CD4-positive, alpha-beta memory T cell (primary cell): ENCODE measurements around the gene OR4D1. TPM values are rescaled to one million over a fixed set of nuclear protein-coding genes. Genes with fewer than 3 reads are reported as not detected.
A peak's percentile ranks its signal among the peaks of the same experiment; 100 is the strongest.

Source experiments
- CTCF ChIA-PET: fragments of 350-600 bp; sonication (Branson Sonifier 250); formaldehyde crosslinking; loops from one replicate; lab custom pipeline; 2021; ENCODE audit warnings: inconsistent platforms; ENCODE audit not compliant: partially characterized antibody; lab: Charles Lee
- POLR2A ChIA-PET: fragments of 350-600 bp; sonication (Branson Sonifier 250); formaldehyde crosslinking; loops from one replicate; lab custom pipeline; 2021; ENCODE audit not compliant: partially characterized antibody; lab: Charles Lee
- DNase-seq, 5 donors: peaks; one replicate each; pipeline versions ENCODE4 v3.0.0 to v3.0.0-alpha.2; 2020 to 2022; ENCODE audit warnings: mixed read lengths in 1 of 5
- H3K27ac ChIP-seq: one replicate; pipeline ENCODE4 v1.7.0; 2013; ENCODE audit warnings: low read depth, low read length
- H3K27me3 ChIP-seq: 2 replicates; pipeline ENCODE4 v1.7.0; 2013; ENCODE audit warnings: mild to moderate bottlenecking, low read length, moderate library complexity; ENCODE audit not compliant: insufficient read depth
- H3K36me3 ChIP-seq: 2 replicates; pipeline ENCODE4 v1.7.0; 2013; ENCODE audit warnings: mild to moderate bottlenecking, low read length, moderate library complexity; ENCODE audit not compliant: insufficient read depth
- H3K4me1 ChIP-seq: 2 replicates; pipeline ENCODE4 v1.7.0; 2013; ENCODE audit warnings: mild to moderate bottlenecking, low read length, moderate library complexity; ENCODE audit not compliant: insufficient read depth
- H3K4me3 ChIP-seq, 2 donors: one replicate each; pipeline ENCODE4 v1.7.0; 2013; ENCODE audit warnings: low read length in 2 of 2, mild to moderate bottlenecking in 1 of 2
- H3K9me3 ChIP-seq, 2 donors: one replicate each; pipeline ENCODE4 v1.7.0; 2013; ENCODE audit warnings: low read length in 2 of 2, control low read depth in 1 of 2; ENCODE audit not compliant: control insufficient read depth in 1 of 2
- H3K27ac Mint-ChIP-seq, 7 donors: one replicate each; pipeline ENCODE4 v1.8.0; 2020 to 2021; ENCODE audit warnings: mixed read lengths in 7 of 7, mild to moderate bottlenecking in 6 of 7, inconsistent platforms in 3 of 7, moderate library complexity in 3 of 7
- H3K27me3 Mint-ChIP-seq, 2 donors: one replicate each; pipeline ENCODE4 v1.8.0; 2020 to 2021; ENCODE audit warnings: mixed read lengths in 2 of 2
- H3K36me3 Mint-ChIP-seq, 2 donors: one replicate each; pipeline ENCODE4 v1.8.0; 2020 to 2021; ENCODE audit warnings: mixed read lengths in 2 of 2, inconsistent platforms in 1 of 2, mild to moderate bottlenecking in 1 of 2
- H3K4me1 Mint-ChIP-seq, 4 donors: one replicate each; pipeline ENCODE4 v1.8.0; 2020 to 2021; ENCODE audit warnings: mixed read lengths in 4 of 4, mild to moderate bottlenecking in 1 of 4
- H3K4me3 Mint-ChIP-seq, 8 donors: one replicate each; pipeline ENCODE4 v1.8.0; 2020 to 2021; ENCODE audit warnings: mixed read lengths in 8 of 8, mild to moderate bottlenecking in 7 of 8, moderate library complexity in 6 of 8, inconsistent platforms in 3 of 8
- H3K9me3 Mint-ChIP-seq, 8 donors: one replicate each; pipeline ENCODE4 v1.8.0; 2020 to 2021; ENCODE audit warnings: mixed read lengths in 8 of 8, mild to moderate bottlenecking in 5 of 8, inconsistent platforms in 3 of 8, moderate library complexity in 1 of 8
- intact Hi-C: fragments of 100-400 bp; cut with micrococcal nuclease; formaldehyde crosslinking; loops from one replicate; pipeline ENCODE4 v1.15.1; 2023
- polyA plus RNA-seq, 2 donors: library from polyadenylated mRNA; unstranded; fragments of 300-500 nt; fragmentation: Illumina TruSeq; gene quantifications; one replicate each; pipeline ENCODE4 v1.2.3, GENCODE V29; 2021
- total RNA-seq, 2 experiments: library from RNA; stranded (reverse); gene quantifications; one replicate each; pipeline ENCODE4 v1.2.3, GENCODE V29; 2021

OR4D1 gene
- total and polyA plus RNA-seq, 4 experiments from 2014 or later = 1.9 to 2.2 (median 2.0) TPM

DNA sequence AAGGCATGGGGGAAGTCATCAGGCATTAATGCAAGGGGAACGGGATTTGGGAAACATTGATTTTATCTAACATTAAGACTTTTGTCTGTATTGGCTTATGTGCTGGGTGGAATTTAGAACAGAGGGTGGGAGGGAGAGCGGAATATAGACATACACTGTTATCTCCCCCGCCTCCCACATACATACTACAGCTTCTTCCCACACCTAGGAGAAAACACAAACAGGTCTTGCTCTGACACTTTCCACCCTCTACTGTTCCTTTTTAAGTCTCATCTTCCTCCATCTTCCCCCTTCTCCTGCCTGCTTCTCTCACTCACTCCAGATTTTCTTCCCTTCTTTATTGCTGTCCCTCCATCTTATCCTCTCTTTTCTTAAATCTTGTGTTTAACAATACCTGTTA is 425 bp downstream of the OR4D1 start:
- ChIA-PET POLR2A (interaction anchor here (2.4 kb wide), 1 partner anchor 8 kb away, joined by 7 read pairs; no protein-coding TSS in a partner anchor), CTCF (no interaction called here)
- no peaks in the 10 kb centered on the region for H3K27me3 Mint-ChIP-seq
- H3K4me1 Mint-ChIP-seq = peaks cover 37 to 44% (median 38%) of the 10 kb centered on the region in 4 donors
- Histone ChIP-seq H3K4me1 (peaks cover 32% of the 10 kb centered on the region), H3K27ac (no peak overlapping the region), H3K27me3 (no peaks in the 10 kb centered on the region), H3K36me3 (no peaks in the 10 kb centered on the region), H3K9me3 (no peaks in the 10 kb centered on the region), H3K4me3 (no peak overlapping the region)
- no peak overlapping the region for H3K4me3 Mint-ChIP-seq
- H3K9me3 Mint-ChIP-seq = peaks cover 3 to 49% (median 41%) of the 10 kb centered on the region in 8 donors
- H3K36me3 Mint-ChIP-seq = peaks cover 35 to 42% of the 10 kb centered on the region in 2 donors
- H3K27ac Mint-ChIP-seq = peak overlapping the region in 2 of 7 donors; percentile 29 to 47
- DNase-seq = no peak
- intact Hi-C loops = no loop called here

DNA sequence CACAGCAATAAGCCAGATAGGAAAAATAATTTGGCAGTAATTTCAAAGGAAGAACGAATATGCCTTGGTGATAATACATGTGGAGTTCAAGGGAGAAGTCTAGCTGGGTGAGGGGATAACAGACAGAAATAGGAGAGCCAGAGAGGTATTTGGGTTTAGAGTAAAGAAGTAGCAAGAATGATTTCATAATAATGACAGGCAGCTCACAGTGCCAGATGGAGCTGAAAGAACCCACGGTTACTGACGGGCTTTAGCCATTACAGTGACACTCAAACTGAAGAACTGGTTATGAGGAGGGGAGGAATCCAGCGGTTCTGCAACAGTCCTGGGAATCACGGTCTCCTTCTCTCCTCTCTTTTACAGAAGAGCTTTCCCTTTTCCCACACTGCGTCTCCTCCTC is 2.2 kb downstream of the OR4D1 start:
- H3K4me3 Mint-ChIP-seq = peak overlapping the region in 5 of 8 donors; percentile 17 to 55 (median 26)
- Histone ChIP-seq H3K4me1 (peaks cover 50% of the 10 kb centered on the region), H3K27me3 (no peaks in the 10 kb centered on the region), H3K36me3 (no peaks in the 10 kb centered on the region), H3K4me3 (no peak overlapping the region), H3K9me3 (no peaks in the 10 kb centered on the region), H3K27ac (no peak overlapping the region)
- intact Hi-C loops = loop anchor here (10.0 kb wide), 1 partner anchor 146 kb away; the partner anchor contains the start of gene SRSF1
- peaks cover 51 to 62% (median 52%) of the 10 kb centered on the region in 4 donors for H3K4me1 Mint-ChIP-seq
- CTCF ChIA-PET = interaction anchor here (1.6 to 2.7 kb wide), 3 partner anchors 21 to 29 kb away, joined by 5 to 24 read pairs (median 6); no protein-coding TSS in a partner anchor
- POLR2A ChIA-PET = interaction anchor here (8.9 kb wide), 1 partner anchor 21 kb away, joined by 151 read pairs; no protein-coding TSS in a partner anchor
- H3K9me3 Mint-ChIP-seq = peaks cover 3 to 41% (median 26%) of the 10 kb centered on the region in 8 donors
- peaks cover 22 to 32% of the 10 kb centered on the region in 2 donors for H3K36me3 Mint-ChIP-seq
- H3K27me3 Mint-ChIP-seq = no peaks in the 10 kb centered on the region
- no peak for DNase-seq
- peak overlapping the region in 5 of 7 donors; percentile 1 to 78 (median 8) for H3K27ac Mint-ChIP-seq

DNA sequence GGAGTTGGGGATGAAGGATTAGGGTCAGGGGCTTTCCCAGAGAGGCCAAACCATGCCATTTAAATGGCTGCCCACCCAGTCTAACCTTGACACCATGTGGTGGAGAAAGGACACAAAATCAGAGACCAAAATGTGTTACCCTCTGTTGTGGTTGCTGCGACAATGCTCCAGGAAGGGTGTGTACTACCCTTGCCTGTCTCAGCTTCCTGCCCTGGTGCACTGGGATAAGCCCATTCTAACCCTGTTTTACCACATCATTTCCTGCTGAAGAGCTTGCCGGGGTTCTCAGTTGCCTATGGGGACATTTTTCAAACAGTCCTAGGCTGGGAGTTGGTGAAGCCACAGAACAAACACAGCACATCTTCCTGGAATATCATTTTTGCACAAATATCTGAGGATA is 4.9 kb downstream of the OR4D1 start:
- no peaks in the 10 kb centered on the region for H3K27me3 ChIP-seq
- peak overlapping the region in 1 of 2 donors; percentile 22 for H3K4me3 ChIP-seq
- Mint-ChIP-seq H3K36me3 (peaks cover 13 to 23% of the 10 kb centered on the region in 2 donors), H3K27me3 (no peaks in the 10 kb centered on the region), H3K27ac (peak overlapping the region; percentile 90 to 99 (median 97)), H3K9me3 (peaks cover 0 to 21% (median 8%) of the 10 kb centered on the region in 8 donors), H3K4me3 (peak overlapping the region; percentile 57 to 95 (median 66)), H3K4me1 (peaks cover 62 to 88% (median 68%) of the 10 kb centered on the region in 4 donors)
- H3K27ac ChIP-seq = peak overlapping the region; percentile 66
- CTCF ChIA-PET = interaction anchor here (1.0 to 6.2 kb wide), 4 partner anchors 11 to 191 kb away, joined by 3 to 105 read pairs (median 15); no protein-coding TSS in a partner anchor
- DNase-seq = peak; percentile 85 to 89 (median 85)
- no peaks in the 10 kb centered on the region for H3K36me3 ChIP-seq
- POLR2A ChIA-PET = interaction anchor here (0.7 to 8.9 kb wide), 17 partner anchors 10 to 506 kb away, joined by 3 to 151 read pairs (median 3); partner anchors contain the start of genes DYNLL2, MKS1, SRSF1 and VEZF1
- intact Hi-C loops = loop anchor here (2.0 to 10.0 kb wide), 3 partner anchors 20 to 148 kb away; partner anchors contain the start of genes MKS1 and SRSF1
- H3K4me1 ChIP-seq = peaks cover 73% of the 10 kb centered on the region
- H3K9me3 ChIP-seq = no peaks in the 10 kb centered on the region

DNA sequence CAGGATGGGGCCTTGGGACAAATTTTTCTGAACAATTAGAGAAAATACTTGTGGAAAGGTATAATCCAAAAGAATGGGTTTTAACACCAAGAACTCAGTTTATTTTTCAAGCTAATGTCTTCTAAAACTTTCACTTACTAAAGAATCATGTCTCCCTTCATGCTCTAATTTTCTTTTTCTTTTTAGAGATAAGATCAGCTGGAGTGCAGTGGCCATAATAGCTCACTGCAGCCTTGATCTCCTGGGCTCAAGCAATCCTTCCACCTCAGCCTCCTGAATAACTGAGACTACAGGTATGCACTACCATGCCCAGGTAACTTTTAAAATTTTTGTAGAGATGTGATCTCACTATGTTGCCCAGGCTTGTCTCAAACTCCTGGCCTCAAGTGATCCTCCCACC is 5.5 kb downstream of the OR4D1 start:
- H3K36me3 Mint-ChIP-seq = peaks cover 13 to 22% of the 10 kb centered on the region in 2 donors
- intact Hi-C loops = loop anchor here (2.0 to 10.0 kb wide), 3 partner anchors 19 to 149 kb away; partner anchors contain the start of genes MKS1 and SRSF1
- peak overlapping the region; percentile 90 to 99 (median 97) for H3K27ac Mint-ChIP-seq
- no peaks in the 10 kb centered on the region for H3K27me3 ChIP-seq
- peaks cover 60 to 93% (median 72%) of the 10 kb centered on the region in 4 donors for H3K4me1 Mint-ChIP-seq
- ChIA-PET POLR2A (interaction anchor here (0.7 to 8.9 kb wide), 16 partner anchors 9 to 478 kb away, joined by 3 to 151 read pairs (median 4); partner anchors contain the start of genes MKS1, SRSF1 and VEZF1), CTCF (interaction anchor here (0.7 to 6.2 kb wide), 7 partner anchors 11 to 190 kb away, joined by 3 to 105 read pairs (median 4); no protein-coding TSS in a partner anchor)
- H3K36me3 ChIP-seq = no peaks in the 10 kb centered on the region
- H3K27me3 Mint-ChIP-seq = no peaks in the 10 kb centered on the region
- H3K9me3 Mint-ChIP-seq = peaks cover 0 to 18% (median 7%) of the 10 kb centered on the region in 8 donors
- H3K4me1 ChIP-seq = peaks cover 79% of the 10 kb centered on the region
- H3K4me3 ChIP-seq = peak overlapping the region in 1 of 2 donors; percentile 22
- peak in 2 of 5 donors; percentile 10 to 23 for DNase-seq
- H3K4me3 Mint-ChIP-seq = peak overlapping the region; percentile 57 to 95 (median 66)
- peak overlapping the region; percentile 66 for H3K27ac ChIP-seq
- no peaks in the 10 kb centered on the region for H3K9me3 ChIP-seq

DNA sequence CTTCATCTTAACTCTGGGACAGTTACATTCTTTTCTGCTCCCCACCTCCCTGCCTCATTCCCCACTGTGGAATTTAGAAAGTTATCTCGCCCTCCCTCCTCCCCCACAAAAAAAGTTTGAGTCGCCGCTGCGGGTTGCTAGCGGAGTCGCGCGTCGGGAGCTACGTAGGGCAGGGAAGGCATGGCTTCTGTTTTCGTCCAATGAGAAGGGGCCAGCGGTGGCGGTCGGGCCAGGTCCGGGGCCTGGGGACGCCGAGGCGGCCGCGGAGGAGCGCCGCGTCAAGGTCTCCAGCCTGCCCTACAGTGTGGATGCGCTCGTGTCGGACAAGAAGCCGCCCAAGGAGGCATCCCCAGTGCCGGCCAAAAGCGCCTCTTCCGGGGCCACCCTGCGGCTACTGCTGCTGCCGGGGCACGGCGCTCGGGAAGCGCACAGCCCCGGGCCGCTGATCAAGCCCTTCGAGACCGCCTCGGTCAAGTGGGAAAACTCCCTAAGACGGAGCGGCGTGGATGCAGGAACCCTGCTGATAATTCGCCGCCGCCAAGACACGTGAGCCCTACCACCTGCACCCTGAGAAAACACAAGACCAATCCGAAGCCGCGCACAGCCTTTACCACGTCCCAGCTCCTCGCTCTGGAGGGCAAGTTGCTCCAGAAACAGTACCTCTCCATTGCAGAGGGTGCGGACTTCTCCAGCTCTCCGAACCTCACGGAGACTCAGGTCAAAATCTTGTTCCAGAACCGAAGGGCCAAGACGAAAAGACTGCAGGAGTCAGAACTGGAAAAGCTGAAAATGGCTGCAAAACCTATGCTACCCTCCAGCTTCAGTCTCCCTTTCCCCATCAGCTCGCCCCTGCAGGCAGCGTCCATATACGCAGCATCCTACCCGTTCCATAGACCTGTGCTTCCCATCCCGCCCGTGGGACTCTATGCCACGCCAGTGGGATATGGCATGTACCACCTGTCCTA is 8.9 kb downstream of the OR4D1 start:
- Mint-ChIP-seq H3K9me3 (peaks cover 0 to 15% (median 4%) of the 10 kb centered on the region in 8 donors), H3K4me1 (peaks cover 49 to 82% (median 68%) of the 10 kb centered on the region in 4 donors), H3K27ac (peak overlapping the region; percentile 90 to 99 (median 97)), H3K27me3 (no peaks in the 10 kb centered on the region), H3K4me3 (peak overlapping the region; percentile 87 to 98 (median 92)), H3K36me3 (peaks cover 9 to 13% of the 10 kb centered on the region in 2 donors)
- peak; percentile 54 to 67 (median 58) for DNase-seq
- H3K4me1 ChIP-seq = peaks cover 63% of the 10 kb centered on the region
- ChIA-PET POLR2A (interaction anchor here (0.7 to 8.9 kb wide), 13 partner anchors 9 to 900 kb away, joined by 3 to 151 read pairs (median 6); partner anchors contain the start of genes MRPS23, OR4D1, OR4D2 and SRSF1), CTCF (interaction anchor here (0.9 to 6.2 kb wide), 5 partner anchors 14 to 45 kb away, joined by 3 to 105 read pairs (median 5); no protein-coding TSS in a partner anchor)
- no peaks in the 10 kb centered on the region for H3K27me3 ChIP-seq
- H3K9me3 ChIP-seq = no peaks in the 10 kb centered on the region
- peak overlapping the region; percentile 55 to 63 for H3K4me3 ChIP-seq
- intact Hi-C loops = loop anchor here (1.0 to 10.0 kb wide), 4 partner anchors 35 to 307 kb away; partner anchors contain the start of genes DYNLL2, MRPS23 and SRSF1
- peak overlapping the region; percentile 68 for H3K27ac ChIP-seq
- no peaks in the 10 kb centered on the region for H3K36me3 ChIP-seq

DNA sequence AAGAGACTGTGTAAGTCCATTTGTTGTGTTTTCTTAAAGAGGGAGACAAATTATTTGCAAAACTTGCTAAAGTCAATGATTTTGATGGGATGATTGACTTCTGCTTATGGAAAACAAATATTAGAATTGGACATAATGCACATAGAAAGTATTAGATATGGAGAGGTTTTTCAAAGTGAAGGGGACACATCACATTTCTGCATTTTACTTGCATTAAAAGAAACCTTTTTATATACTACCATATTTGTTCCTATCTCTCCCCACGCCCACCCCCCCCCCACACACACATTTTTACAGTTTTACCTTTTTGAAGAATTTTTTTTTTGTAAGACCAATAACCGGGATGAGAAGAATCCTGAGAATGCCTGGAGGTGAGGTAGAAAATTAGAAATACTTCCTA is 10.0 kb downstream of the OR4D1 start:
- intact Hi-C loops = loop anchor here (5.0 to 10.0 kb wide), 2 partner anchors 76 to 153 kb away; partner anchors contain the start of genes DYNLL2 and SRSF1
- Mint-ChIP-seq H3K36me3 (peaks cover 7 to 13% of the 10 kb centered on the region in 2 donors), H3K27me3 (no peaks in the 10 kb centered on the region), H3K4me3 (peak overlapping the region in 7 of 8 donors; percentile 9 to 69 (median 52)), H3K4me1 (peaks cover 38 to 72% (median 57%) of the 10 kb centered on the region in 4 donors), H3K27ac (peak overlapping the region in 2 of 7 donors; percentile 90 to 97), H3K9me3 (peaks cover 0 to 16% (median 4%) of the 10 kb centered on the region in 8 donors)
- no peak for DNase-seq
- Histone ChIP-seq H3K27me3 (no peaks in the 10 kb centered on the region), H3K9me3 (no peaks in the 10 kb centered on the region), H3K27ac (no peak overlapping the region), H3K36me3 (no peaks in the 10 kb centered on the region), H3K4me1 (peaks cover 53% of the 10 kb centered on the region), H3K4me3 (no peak overlapping the region)
- ChIA-PET CTCF (interaction anchor here (0.9 to 6.2 kb wide), 4 partner anchors 12 to 36 kb away, joined by 3 to 105 read pairs (median 10); no protein-coding TSS in a partner anchor), POLR2A (interaction anchor here (1.9 to 8.9 kb wide), 3 partner anchors 11 to 36 kb away, joined by 5 to 151 read pairs (median 8); no protein-coding TSS in a partner anchor)
